GM21717 (cell line): ENCODE results near the gene DYNC1LI2.
"Not testable (repeated sequence)": the region's sequence is repeated elsewhere in the genome, so short reads cannot be mapped to it uniquely, and the experiment has no call there.

Experiments used
- ATAC-seq: cut with Tn5 transposase; IDR thresholded peaks from one replicate; pipeline ENCODE4 v1.9.1; 2021; ENCODE audit warnings: mild to moderate bottlenecking, moderate library complexity; ENCODE audit not compliant: unreplicated experiment

The DYNC1LI2 gene

DNA sequence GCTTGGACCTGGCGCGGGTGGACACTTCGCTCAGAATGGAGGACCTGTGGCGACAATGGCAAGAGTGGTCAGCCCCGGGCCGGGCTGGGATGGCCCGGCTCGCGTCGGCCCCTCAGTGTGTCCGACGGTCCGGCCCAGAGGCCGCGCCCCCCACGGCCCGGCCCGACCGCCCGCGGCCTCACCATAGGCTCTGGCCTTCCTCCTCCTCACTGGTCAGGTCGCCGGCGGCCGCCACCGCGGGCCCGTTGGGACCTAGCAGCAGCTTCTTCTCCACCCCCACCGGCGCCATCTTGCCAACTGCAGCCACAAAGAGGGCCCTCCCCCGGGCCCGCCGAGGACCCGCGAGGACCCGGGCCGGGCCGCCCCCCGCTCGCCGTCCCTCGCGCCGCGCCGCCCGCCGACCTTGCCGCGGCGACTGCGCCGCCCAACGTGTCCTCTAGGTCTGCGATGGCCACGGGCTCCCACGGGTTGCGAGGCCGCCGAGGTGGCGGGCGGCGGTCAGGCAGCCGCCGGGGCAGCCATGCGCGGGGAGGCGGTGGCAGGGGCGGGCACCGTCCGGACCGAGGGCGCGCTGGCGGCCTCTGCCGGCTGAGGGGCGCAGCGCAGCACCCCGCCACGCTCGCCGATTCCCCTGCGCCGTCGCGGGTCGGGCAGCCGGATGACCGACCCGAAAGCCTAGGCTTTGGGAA lies at the start of gene DYNC1LI2:
DYNC1LI2 (minus strand) TSS at position 307 of the 689 bp plus-strand sequence; CDS start at position 289, 18 bp downstream.
- ATAC-seq = peak; percentile 94

DNA sequence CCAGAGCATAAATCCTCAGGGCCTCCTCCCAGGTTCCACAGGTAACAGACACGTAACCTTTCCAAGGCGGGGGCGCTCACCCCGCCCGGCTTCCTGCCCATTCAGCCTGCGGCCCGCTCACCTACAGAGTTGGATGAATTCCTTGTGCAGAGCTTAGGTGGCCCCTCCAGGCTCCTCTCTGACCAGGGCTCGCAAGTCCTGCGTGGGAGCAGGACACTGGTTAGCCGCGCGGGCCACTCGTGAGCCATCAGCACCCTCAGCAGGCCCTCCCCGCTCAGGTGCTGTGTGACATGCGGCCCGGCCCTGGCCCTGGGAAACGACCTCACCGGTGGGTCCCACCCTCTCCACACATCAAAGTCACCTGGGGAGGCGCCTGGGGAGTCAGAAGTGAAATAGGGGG lies 49.4 kb upstream of the DYNC1LI2 start:
- no peak for ATAC-seq

DNA sequence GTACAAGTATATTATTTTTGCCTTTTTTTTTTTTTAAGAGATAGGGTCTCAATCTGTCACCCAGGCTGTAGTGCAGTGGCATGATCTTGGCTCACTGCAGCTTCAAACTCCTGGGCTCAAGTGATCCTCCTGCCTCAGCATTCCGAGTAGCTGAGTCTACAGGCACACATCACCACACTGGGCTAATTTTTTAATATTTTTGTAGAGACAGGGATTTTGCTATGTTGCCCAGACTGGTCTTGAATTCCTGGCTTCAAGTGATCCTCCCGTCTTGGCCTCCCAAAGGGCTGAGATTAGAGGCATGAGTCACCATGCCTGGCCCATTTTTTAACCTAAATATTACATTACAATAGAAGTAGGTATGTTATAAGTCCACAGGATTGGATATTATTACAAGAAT lies 46.8 kb upstream of the DYNC1LI2 start:
- no peak for ATAC-seq

DNA sequence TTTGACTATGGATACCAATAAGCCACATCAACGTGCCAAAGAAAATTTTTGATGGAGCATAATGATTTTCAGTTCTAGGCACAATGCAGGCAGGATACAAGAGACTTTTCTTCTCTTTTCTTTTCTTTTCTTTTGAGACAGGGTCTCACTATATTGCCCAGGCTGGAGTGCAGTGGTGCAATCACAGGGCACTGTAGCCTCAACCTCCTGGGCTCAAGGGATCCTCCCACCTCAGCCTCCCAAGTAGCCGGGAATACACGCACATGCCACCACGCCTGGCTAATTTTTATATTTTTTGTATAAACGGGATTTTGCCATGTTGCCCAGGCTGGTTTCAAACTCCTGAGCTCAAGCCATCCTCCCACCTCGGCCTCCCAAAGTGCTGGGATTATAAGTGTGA lies 42.6 kb upstream of the DYNC1LI2 start:
- not testable (repeated sequence) for ATAC-seq

DNA sequence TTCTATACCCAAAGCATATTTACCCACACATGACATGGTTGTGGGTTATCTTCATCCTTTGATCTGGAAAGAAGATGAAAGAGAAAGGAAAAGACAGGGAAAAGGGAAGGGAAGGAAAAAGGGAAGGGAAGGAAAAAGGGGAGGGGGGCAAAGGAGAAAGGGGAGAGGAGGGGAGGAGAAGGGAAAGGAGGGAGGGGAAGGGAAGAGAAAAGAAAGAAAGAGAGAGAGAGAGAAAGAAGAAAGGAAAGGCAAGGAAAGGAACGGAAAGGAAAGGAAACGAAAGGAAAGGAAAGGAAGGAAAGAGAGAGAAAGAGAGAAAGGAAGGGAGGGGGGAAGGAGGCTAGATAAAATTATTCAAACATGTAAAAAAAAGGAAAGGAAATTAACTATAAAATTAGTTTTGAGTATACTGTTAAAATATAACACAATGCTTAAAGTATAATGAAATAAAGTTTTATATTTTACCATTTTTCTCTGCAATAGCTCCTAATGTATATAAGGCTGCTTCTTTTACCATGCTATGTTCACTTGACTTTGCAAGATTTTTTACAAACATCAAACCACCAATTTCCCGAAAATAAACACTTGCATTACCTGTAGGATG lies 38.8 kb upstream of the DYNC1LI2 start:
- ATAC-seq = no peak

DNA sequence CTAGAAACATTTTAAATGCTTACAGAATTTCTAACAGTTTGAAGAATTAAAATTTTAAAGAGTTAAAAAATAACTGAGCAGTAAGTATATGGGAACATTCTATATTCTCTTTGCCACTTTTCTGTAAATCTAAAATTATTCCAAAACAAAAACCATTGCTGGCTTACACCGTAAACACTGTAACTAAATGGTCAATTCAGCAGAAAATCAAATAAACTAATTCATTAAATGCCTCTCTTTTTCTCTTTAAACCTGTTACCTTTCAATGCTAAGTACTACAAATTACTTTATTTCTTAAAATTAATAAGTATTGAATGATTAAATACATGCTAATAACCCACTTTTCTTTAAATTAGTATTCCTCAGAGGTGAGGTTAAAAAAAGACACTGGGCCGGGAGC lies 36.0 kb upstream of the DYNC1LI2 start:
- no peak for ATAC-seq

DNA sequence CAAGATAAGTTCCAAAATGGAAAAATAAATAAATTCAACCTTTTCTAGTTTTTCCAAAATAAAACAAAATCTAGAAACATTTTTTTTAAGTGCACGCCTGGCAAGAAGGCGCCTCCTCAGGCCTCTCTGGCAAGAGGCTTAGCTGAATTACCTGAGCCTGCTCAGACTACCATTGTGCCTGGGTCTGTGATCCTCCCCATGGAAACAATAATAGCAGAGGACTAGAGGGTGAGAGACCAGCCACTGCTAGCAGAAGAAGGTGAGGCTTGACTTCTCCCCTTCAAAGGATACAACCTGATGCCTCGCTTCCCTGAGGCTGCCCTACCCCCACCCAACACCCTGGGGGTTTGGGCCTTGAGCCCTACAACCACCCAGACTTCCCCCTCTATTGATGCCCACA lies 35.1 kb upstream of the DYNC1LI2 start:
- ATAC-seq = no peak

DNA sequence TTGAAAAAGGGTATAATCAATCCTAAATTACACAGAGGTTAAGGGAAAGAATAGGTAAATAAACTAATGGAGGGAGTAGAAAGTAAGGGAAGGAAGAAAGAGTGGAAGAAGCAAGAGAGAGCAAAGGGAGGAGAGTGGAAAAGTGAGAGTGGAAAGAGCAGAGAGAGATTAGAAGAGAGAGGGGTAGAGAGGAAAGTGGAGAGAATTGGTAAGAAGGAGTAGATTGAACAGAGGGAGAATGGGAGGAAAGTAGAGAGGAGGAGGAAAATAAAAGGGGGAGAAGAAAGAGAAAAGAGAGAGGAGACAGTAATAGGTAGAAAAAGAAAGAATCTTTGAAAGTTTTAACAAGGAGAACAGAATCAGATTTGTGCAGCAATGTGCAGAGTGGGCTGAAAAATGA lies 25.0 kb upstream of the DYNC1LI2 start:
- ATAC-seq = no peak

DNA sequence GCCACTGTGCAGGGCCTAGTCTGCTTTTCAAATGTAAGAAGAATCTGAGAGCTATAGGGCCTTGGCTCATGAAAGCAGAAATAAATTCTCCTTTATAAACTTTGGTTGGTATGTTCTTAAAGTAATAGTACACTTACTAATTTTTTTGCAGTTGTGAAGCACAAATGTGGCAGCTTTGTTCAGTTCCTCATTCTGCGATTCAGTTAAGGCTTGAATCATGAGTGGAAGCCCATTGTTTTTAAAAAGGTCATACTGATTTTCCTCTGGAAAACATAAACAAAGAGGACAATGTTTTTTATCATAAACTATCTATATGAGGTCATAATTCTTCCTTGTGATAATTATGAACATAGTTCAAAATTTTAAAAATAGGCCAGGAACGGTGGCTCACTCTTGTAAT lies 23.6 kb upstream of the DYNC1LI2 start:
- no peak for ATAC-seq

DNA sequence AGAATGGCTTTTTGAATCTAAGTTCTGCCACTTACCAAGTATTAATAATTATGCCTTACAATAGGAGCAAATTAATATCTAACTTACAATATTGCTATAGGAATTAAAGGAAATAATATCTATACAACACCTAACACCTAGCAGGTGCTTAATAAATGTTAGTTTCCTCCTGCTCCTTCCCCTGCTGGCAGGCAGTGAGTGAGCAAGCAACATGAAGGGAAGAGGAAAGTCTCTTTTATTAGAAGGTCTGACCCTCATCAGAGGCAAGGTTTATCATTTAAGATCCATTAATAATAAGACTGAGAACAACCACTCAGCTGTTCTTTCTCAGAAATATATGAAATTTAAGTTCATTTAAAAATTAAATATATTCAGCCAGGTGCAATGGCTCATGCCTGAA lies 6.7 kb upstream of the DYNC1LI2 start:
- no peak for ATAC-seq

DNA sequence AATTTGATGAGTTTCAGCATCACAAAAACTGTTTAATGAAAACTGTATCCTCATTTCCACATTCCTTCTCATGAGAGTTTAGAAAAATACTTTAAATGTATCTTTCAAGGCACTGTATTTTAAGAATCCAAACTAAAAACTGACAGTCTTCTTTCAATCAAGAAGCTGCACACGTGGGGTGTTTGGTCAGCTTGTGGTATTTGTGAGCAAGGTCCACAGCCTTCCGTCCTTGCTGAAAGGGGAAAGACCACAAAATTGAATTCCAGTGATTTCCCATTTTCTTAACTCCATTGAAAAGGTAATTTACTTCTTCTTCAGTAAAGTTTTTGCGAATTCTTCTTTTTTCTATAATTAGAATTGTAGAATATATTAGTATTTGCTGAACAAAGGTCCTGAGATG lies 3.4 kb upstream of the DYNC1LI2 start:
- ATAC-seq = no peak

DNA sequence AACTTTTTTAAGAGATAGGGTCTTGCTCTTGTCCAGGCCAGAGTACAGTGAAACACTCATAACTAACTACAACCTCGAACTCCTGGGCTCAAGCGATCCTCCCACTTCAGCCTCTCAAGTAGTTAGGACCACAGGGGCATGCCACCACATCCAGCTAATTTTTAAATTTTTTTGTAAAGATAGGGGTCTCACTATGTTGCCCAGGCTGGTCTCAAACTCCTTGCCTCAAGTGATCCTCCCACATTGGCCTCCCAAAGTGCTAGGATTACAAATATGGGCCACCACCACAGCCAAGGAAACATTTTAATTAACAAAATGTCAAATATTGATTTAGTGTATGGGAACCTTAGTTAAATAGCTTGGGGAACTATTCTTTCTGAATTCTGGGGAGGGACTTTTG lies 2.8 kb upstream of the DYNC1LI2 start:
- no peak for ATAC-seq

DNA sequence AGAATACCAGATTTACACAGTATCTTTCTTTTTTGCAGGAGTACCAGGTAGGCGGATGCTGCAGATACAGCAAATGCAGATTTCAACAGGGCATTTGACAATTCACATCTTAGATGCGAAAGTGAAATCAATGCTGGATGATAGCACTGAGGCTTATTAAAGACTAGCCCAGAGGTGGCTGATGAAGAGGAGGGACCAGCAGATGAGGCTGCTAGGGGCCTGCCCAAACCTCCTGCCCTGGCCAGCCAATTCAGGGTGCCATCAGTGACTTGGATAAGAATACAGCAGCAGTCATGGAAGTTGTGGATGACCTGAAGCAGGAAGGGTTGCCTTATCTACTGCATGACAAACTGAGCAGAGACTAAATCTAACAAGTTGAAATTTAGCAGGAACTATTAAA lies 1.5 kb upstream of the DYNC1LI2 start:
- ATAC-seq = no peak

DNA sequence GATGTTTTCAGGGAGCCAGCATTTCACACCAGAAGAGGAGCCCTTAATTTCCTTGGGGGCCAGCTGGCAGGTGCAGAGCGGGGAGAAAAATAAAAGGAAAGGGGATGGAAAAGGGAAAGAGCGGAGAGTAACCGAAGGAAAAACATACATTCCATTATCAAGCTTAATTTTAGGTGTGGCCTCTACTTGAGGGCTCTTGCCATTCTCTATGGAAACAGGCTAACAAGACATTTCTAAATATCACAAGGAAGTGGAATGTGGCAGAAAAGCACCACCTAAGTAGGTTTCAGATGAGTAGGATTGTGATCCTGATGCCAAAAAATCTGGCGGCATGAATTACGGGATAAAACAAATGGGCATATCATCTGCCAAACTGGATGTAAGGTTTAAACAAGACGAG lies 970 bp upstream of the DYNC1LI2 start:
- no peak for ATAC-seq

DNA sequence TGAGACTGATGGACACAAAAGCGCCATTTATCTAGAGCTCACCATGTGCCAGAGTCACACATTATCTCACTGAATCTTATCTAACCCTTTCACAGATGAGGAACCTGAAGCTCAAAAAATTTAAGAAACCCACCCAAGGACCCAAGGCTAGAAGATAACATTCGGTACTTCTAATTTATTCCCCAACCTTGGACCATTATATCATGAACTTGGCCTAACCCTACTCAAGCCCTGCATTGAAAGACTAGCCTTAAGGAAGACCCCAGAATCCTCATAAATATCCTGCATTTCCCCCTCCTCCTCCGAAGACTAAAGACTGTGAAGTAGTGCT lies 548 bp upstream of the DYNC1LI2 start:
- ATAC-seq = no peak

DNA sequence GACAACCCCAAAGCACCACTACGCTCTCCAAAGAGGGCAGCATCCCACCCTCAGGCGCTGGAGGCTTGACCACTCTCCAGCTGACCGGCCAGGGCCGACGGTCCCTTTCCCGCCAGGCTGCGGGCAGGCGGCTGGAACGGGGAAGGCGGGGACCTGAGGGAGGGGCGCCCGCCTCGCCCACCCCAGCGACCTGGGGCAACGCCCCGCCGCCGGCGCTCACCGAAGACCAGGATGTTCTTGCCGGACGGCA lies 431 bp downstream of the DYNC1LI2 start:
- ATAC-seq = peak; percentile 20

DNA sequence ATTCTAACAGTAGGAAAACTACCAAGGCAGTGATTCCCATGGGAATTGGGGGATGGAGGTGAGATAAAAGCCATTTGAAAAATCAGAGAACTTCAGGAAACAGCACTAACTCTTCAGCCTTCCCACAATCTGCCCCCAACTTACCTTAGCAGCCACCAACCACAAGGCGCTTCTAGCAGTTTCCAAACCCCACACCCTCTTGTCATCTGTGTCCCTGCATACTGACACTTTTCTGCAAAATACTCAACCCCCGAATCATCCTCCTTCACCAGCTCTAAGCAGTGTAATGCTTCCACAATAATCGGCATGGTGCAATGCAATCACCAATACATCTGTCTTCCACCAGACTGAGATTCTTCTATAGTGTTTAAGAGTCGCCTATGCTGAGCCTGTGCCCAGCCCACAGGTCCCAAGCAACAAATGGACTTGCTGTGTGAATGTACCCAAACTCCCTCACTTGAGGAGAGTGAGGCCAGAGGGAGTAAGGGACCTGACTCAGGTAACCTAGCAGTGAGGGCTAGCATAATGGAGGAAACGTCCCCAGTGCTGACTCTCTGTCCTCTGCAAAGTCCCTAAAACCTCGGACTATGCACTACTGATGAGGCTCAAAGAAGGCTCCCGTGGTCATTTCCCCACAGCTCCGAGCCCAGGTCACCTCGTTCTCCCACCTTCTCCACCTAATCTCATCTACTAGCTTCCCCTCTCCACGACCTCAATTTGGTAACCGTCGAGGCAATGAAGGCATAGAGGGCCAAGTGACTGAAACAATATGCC lies 943 bp downstream of the DYNC1LI2 start:
- ATAC-seq = no peak

DNA sequence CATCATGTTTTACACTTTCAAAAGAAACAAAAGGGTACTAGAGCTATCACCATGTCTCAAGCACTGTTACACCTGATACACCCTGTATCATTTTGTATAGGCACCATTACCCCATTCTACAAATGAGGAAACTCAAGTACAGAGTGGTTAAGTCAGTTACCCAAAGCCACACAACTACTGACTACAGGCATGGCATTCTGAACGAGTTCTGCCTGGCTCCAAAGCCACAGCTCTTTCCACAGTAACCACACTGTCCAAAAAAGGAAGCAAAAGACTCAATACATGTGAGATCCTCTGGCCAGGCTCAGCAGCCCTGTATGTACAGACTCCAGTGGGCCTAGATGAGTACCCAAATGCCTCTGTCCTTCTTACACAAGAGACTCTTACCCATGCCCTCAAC lies 4.7 kb downstream of the DYNC1LI2 start:
- no peak for ATAC-seq

DNA sequence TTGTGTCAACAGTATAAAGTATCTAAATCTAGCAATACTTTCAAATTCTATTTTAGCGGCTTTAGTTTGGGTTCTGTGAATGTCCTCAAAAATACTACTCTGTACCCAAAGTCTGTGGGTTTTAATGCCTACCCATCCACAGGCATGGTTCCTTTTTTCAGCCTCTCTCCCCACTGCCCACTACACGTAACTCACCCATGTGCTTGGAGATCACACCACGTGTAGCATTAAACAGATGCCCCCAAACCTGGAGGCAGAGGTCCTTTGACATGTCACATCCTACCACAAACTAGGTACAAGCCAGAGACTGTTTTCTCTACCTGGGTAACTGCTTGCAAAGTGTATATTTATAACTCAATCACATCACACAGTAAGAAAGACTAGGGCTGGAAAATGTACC lies 5.4 kb downstream of the DYNC1LI2 start:
- ATAC-seq = no peak

DNA sequence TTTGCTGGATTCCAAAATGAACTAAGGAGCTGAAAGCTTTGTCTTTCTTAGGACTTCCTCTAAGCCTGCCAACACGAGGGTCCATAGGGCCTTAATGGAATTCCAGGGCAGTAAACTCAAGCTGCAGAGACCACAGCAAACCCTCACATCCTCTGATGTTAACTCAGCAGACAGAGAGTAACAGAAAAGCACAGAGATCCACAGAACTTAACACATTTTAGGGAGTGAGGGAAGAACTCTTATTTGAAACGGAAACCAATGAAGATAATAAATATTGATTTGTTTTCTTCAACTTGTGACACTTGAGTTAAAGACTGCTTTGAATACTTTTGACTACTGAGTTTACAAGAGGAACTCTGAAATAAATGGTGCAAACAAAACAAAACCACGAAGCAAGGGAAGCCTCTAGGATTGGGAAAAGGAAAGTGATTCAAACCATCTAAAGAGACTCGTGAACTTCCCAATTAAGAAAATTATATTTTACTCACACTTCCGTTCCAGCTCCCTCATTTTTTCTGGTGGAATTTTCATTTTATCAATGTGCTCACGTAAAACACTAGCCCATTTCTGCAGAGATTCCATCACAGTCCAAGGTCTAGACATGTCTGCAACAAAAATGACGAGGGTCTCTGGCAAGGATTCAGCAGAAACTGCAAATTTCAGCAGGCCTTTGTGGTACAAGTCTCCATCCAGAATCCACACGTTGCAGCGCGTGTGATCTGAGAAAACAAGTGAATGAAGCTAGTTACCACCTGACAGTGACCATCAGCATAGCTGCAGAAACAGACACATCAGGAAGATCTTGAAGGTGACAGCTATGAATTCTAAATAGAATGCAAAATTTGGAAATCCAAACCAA lies 9.2 kb downstream of the DYNC1LI2 start:
- ATAC-seq = no peak

DNA sequence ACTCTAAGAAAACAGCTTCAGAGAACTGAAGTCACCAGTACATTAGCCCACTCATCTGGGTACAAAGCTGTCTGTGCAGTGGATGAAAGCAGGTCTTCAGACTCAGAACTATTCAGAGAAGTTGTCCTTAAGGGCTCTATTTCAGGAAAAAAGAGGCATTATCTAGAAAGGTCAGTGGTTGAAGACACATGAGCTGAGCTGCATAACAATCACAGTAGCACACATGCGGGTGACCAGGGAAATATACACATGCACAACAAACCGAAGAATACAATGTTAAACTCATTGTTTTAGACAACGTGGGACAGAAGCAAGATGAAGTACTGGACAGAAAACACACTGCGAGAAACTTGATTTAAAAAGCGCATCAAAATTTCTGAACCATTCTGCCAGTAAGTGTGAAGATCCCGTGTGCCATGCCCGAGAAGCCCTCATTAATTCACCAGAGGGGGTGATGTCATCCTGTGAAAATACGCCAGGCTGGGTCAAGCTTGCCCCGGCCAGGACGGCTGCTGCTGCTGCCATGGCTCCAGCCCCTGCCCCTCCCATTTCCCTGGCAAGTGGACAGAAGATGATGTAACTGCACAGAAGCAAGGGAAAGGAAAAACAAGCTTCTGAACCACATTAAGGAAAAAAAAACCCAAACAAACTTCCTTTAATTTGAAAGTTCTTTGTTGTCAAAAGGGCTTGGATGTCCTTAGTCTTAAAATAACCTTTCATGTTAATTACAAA lies 10.1 kb downstream of the DYNC1LI2 start:
- no peak for ATAC-seq
